ENCODE results near the gene GDF15.

GRCh38 chr19:18350490-18350889, 35.5 kb upstream of the GDF15 start:
- TF ChIP-seq BHLHE40 (IDR thresholded peaks at IDR 0.05; ENCODE audit: borderline replicate concordance) (no peak), FOXA1 (IDR thresholded peaks at IDR 0.05) (no peak), ARNT (IDR thresholded peaks at IDR 0.05) (no peak), ELF4 (IDR thresholded peaks at IDR 0.05) (no peak), CTBP1 (IDR thresholded peaks at IDR 0.05; ENCODE audit: borderline replicate concordance) (no peak), FOXM1 (IDR thresholded peaks at IDR 0.05; ENCODE audit: borderline replicate concordance) (no peak), SP1 (IDR thresholded peaks at IDR 0.05) (no peak), FOXK2 (IDR thresholded peaks at IDR 0.05) (no peak), SUZ12 (IDR thresholded peaks at IDR 0.05) (no peak)
